DND-41 (cell line): ENCODE results near the gene SDK2.
A peak's percentile ranks its signal among the peaks of the same experiment; 100 is the strongest.

Source experiments
- ATAC-seq: fragments of 200-7000 bp; cut with Tn5 transposase; 3 replicates; pipeline ENCODE4 v1.9.1; 2021; ENCODE audit warnings: low read depth; ENCODE audit not compliant: insufficient read depth
- DNase-seq: peaks from one replicate; pipeline ENCODE4 v3.0.0-alpha.2; 2020
- H2AFZ ChIP-seq: 2 replicates; pipeline ENCODE4 v1.6.0; 2012; ENCODE audit warnings: low read depth, low read length
- H3K27ac ChIP-seq: 2 replicates; pipeline ENCODE4 v1.5.1; 2012; ENCODE audit warnings: low read length, inconsistent platforms
- H3K27me3 ChIP-seq: fragments of 200-600 bp; sonication (generic); 2 replicates; pipeline ENCODE4 v1.6.0; 2012; ENCODE audit warnings: low read length, mild to moderate bottlenecking, inconsistent platforms; ENCODE audit not compliant: insufficient read depth, poor library complexity
- H3K36me3 ChIP-seq: 2 replicates; pipeline ENCODE4 v1.5.1; 2012; ENCODE audit warnings: low read length, inconsistent platforms; ENCODE audit not compliant: insufficient read depth
- H3K4me1 ChIP-seq: 2 replicates; pipeline ENCODE4 v1.5.1; 2012; ENCODE audit warnings: mild to moderate bottlenecking, low read length; ENCODE audit not compliant: insufficient read depth
- H3K4me2 ChIP-seq: 2 replicates; pipeline ENCODE4 v1.6.0; 2012; ENCODE audit warnings: mild to moderate bottlenecking, moderate library complexity, low read length, inconsistent platforms; ENCODE audit not compliant: insufficient read depth
- H3K4me3 ChIP-seq, 2 experiments: fragments of 200-600 bp in 1 of 2; shearing (Covaris generic) in 1 of 2; 2 replicates each; pipeline ENCODE4 v1.5.1; 2012 to 2016; ENCODE audit warnings: inconsistent platforms in 2 of 2, low read length in 2 of 2, mild to moderate bottlenecking in 2 of 2, low read depth in 1 of 2, moderate library complexity in 1 of 2
- H3K79me2 ChIP-seq: 2 replicates; pipeline ENCODE4 v1.6.0; 2012; ENCODE audit warnings: low read length, inconsistent platforms; ENCODE audit not compliant: insufficient read depth
- H3K9ac ChIP-seq: 2 replicates; pipeline ENCODE4 v1.6.0; 2012; ENCODE audit warnings: low read depth, mild to moderate bottlenecking, inconsistent platforms, low read length, moderate library complexity
- H3K9me3 ChIP-seq: 2 replicates; pipeline ENCODE4 v1.5.1; 2012; ENCODE audit warnings: low read length, moderate library complexity, mild to moderate bottlenecking, inconsistent platforms; ENCODE audit not compliant: insufficient read depth, severe bottlenecking
- H4K20me1 ChIP-seq: 2 replicates; pipeline ENCODE4 v1.6.0; 2012; ENCODE audit warnings: low read length; ENCODE audit not compliant: insufficient read depth
- EZH2 ChIP-seq: IDR thresholded peaks from 3 replicates; pipeline ENCODE4 v1.6.1; 2012; ENCODE audit warnings: borderline replicate concordance, low read depth, mild to moderate bottlenecking, moderate library complexity, low read length, inconsistent platforms; ENCODE audit not compliant: severe bottlenecking
- TF ChIP-seq, protein P1 (sequence below): IDR thresholded peaks from 2 replicates; pipeline ENCODE4 v1.5.1; 2012; ENCODE audit warnings: borderline replicate concordance, low read length, moderate library complexity, mild to moderate bottlenecking; ENCODE audit not compliant: poor library complexity, severe bottlenecking; ENCODE audit errors: extremely low read depth

SDK2 gene

DNA sequence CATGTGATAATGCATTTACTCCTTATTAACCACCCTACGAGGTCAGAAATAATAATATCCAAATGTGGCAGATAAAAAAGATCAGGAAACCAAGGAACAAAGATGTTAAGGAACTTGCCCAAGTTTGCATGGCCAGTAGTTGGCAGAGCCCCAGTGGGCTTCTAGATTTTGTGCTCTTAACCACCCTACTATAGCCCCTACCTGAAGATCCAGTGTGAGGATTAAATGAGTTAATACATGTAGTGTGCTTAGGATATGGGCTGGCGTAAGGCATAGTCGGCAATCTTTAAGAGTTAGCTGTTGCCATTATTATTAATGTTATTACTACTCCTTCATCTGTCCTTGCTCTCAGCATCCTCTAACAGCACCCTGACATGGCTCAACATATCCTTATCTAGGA, 153.4 kb downstream of the SDK2 start:
- Histone ChIP-seq H3K27me3 (peaks cover 3% of the 10 kb centered on the region), H3K27ac (no peak overlapping the region), H3K36me3 (no peaks in the 10 kb centered on the region; the same call in 1 of the 2 replicates), H2AFZ (no peak overlapping the region), H3K79me2 (no peaks in the 10 kb centered on the region), H3K4me1 (no peaks in the 10 kb centered on the region; the same call in 1 of the 2 replicates), H3K4me2 (no peak overlapping the region), H3K4me3 (no peak overlapping the region), H3K9ac (no peak overlapping the region), H4K20me1 (no peaks in the 10 kb centered on the region), H3K9me3 (peaks cover 1% of the 10 kb centered on the region)
- no peak for TF ChIP-seq EZH2
- TF ChIP-seq, protein P1, sequence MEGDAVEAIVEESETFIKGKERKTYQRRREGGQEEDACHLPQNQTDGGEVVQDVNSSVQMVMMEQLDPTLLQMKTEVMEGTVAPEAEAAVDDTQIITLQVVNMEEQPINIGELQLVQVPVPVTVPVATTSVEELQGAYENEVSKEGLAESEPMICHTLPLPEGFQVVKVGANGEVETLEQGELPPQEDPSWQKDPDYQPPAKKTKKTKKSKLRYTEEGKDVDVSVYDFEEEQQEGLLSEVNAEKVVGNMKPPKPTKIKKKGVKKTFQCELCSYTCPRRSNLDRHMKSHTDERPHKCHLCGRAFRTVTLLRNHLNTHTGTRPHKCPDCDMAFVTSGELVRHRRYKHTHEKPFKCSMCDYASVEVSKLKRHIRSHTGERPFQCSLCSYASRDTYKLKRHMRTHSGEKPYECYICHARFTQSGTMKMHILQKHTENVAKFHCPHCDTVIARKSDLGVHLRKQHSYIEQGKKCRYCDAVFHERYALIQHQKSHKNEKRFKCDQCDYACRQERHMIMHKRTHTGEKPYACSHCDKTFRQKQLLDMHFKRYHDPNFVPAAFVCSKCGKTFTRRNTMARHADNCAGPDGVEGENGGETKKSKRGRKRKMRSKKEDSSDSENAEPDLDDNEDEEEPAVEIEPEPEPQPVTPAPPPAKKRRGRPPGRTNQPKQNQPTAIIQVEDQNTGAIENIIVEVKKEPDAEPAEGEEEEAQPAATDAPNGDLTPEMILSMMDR = no peak
- DNase-seq (no peak), ATAC-seq (no peak)

DNA sequence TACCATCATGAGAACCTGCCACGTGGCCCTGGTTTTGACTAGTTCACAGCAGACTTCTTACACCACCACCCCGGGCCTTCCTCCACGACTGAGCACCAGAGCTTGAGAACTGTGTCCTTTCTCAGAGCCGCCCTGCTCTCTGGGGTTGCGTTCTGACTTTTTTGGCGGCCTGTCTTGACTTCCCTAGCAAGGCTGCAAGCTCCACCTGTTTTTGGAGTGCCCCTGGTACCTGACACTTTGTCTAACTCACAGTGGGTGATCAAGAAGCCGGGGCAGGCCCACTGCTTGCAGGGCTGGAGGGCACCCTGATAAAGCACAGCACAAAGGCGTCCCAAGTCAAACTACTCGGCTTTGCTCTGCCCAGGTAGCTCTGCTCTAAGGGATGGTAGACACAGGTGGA, 154.3 kb downstream of the SDK2 start:
- ATAC-seq (no peak), DNase-seq (no peak)
- TF ChIP-seq EZH2 = no peak
- TF ChIP-seq, protein P1 = no peak
- Histone ChIP-seq H3K27me3 (peaks cover 3% of the 10 kb centered on the region), H3K4me3 (no peak overlapping the region), H3K4me2 (no peak overlapping the region), H2AFZ (0 out of 2 replicates have a peak overlapping the region, but pooled peaks have one; percentile 8), H3K36me3 (no peaks in the 10 kb centered on the region; the same call in 1 of the 2 replicates), H3K27ac (no peak overlapping the region), H3K4me1 (no peaks in the 10 kb centered on the region; the same call in 1 of the 2 replicates), H3K9ac (no peak overlapping the region), H4K20me1 (no peaks in the 10 kb centered on the region), H3K79me2 (no peaks in the 10 kb centered on the region), H3K9me3 (peaks cover 10% of the 10 kb centered on the region)

DNA sequence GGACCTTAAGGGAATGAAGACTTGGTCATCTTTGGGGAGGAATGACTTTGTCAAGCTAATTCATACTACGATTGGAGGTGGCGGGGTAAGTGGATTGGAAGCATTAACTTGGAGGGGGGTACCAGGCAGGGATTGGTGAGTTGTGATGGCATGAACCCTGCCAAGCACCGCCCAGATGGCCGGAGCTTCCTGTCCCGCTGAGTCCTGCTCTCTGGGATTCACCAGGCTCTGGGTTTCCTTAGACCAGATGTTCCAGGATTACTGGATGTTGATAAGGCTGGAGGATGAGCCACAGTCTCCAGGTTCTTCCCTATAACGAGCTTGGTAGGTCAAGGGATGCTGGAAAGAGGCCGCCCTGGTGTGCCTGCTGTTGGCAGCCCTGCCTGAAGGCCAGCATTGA, 154.9 kb downstream of the SDK2 start:
- H3K9me3 ChIP-seq = peaks cover 14% of the 10 kb centered on the region

More for the DNA sequence above, 154.9 kb downstream of the SDK2 start:
- no peak overlapping the region for H2AFZ ChIP-seq
- H4K20me1 ChIP-seq = no peaks in the 10 kb centered on the region
- DNase-seq = no peak
- no peak overlapping the region for H3K27ac ChIP-seq
- no peak for TF ChIP-seq EZH2
- TF ChIP-seq, protein P1 = no peak
- H3K4me3 ChIP-seq = no peak overlapping the region
- no peaks in the 10 kb centered on the region; the same call in 1 of the 2 replicates for H3K36me3 ChIP-seq
- no peaks in the 10 kb centered on the region; the same call in 1 of the 2 replicates for H3K4me1 ChIP-seq
- H3K27me3 ChIP-seq = peaks cover 3% of the 10 kb centered on the region
- H3K79me2 ChIP-seq = no peaks in the 10 kb centered on the region
- H3K9ac ChIP-seq = no peak overlapping the region
- no peak overlapping the region for H3K4me2 ChIP-seq
- ATAC-seq = no peak
